GM12801 (cell line): Measurements from ENCODE around the gene PSMC5.

ENCODE experiments used
- CTCF ChIP-seq: IDR thresholded peaks from one replicate; pipeline ENCODE4 v1.5.1; 2011; ENCODE audit warnings: control low read depth; ENCODE audit not compliant: insufficient read length; ENCODE audit errors: extremely low read depth

PSMC5 gene

GRCh38 chr17:63790057-63790456 lies 37.2 kb upstream of the PSMC5 start:
- no peak for TF ChIP-seq CTCF

GRCh38 chr17:63792055-63792729 lies 35.0 kb upstream of the PSMC5 start:
- no peak for TF ChIP-seq CTCF

- no peak for TF ChIP-seq CTCF
These were observed 28.6 kb upstream of the PSMC5 start for GRCh38 chr17:63798572-63799106.

GRCh38 chr17:63800783-63801182 lies 26.4 kb upstream of the PSMC5 start:
- TF ChIP-seq CTCF = no peak

- TF ChIP-seq CTCF = no peak
These were observed 22.9 kb upstream of the PSMC5 start for GRCh38 chr17:63804328-63804727.

- TF ChIP-seq CTCF = no peak
These were observed 21.6 kb upstream of the PSMC5 start for GRCh38 chr17:63805591-63805990.

GRCh38 chr17:63809970-63810369 lies 17.3 kb upstream of the PSMC5 start:
- TF ChIP-seq CTCF = no peak
